ENCODE data around the gene TCEANC2.

GRCh38 chr1:54105080-54105479 is 51.7 kb downstream of the TCEANC2 start:
- TF ChIP-seq CTCF (IDR thresholded peaks at IDR 0.05; ENCODE audit: low read length) (no peak), EZH2 (IDR thresholded peaks at IDR 0.05; ENCODE audit: borderline replicate concordance, low read length) (no peak)
